ENCODE results near the gene KIF3A.

The KIF3A gene

GRCh38 chr5:132736853-132737833 is at the start of gene KIF3A:
Gene KIF3A (minus strand): TSS chr5:132737546. CDS start chr5:132737419, 127 bp downstream.
- FAIRE-seq = peak; percentile 97
- DNase-seq (ENCODE audit: insufficient read length, low spot score) = peak; percentile 99
- peak; percentile 85 for TF ChIP-seq POLR2A (IDR thresholded peaks at IDR 0.05; ENCODE audit: low read depth, low read length)

- DNase-seq (ENCODE audit: insufficient read length, low spot score) (no peak), FAIRE-seq (no peak)
- no peak for TF ChIP-seq POLR2A (IDR thresholded peaks at IDR 0.05; ENCODE audit: low read depth, low read length)
Observed at GRCh38 chr5:132787076-132787475, 49.7 kb upstream of the KIF3A start.

- no peak for FAIRE-seq
- no peak for DNase-seq (ENCODE audit: insufficient read length, low spot score)
- no peak for TF ChIP-seq POLR2A (IDR thresholded peaks at IDR 0.05; ENCODE audit: low read depth, low read length)
Observed at GRCh38 chr5:132785864-132786263, 48.5 kb upstream of the KIF3A start.

- no peak for DNase-seq (ENCODE audit: insufficient read length, low spot score)
- FAIRE-seq = no peak
- no peak for TF ChIP-seq POLR2A (IDR thresholded peaks at IDR 0.05; ENCODE audit: low read depth, low read length)
Observed at GRCh38 chr5:132785365-132785764, 48.0 kb upstream of the KIF3A start.

- FAIRE-seq (no peak), DNase-seq (ENCODE audit: insufficient read length, low spot score) (peak; percentile 60)
- no peak for TF ChIP-seq POLR2A (IDR thresholded peaks at IDR 0.05; ENCODE audit: low read depth, low read length)
Observed at GRCh38 chr5:132782101-132782500, 44.8 kb upstream of the KIF3A start.

GRCh38 chr5:132781029-132781428 is 43.7 kb upstream of the KIF3A start:
- DNase-seq (ENCODE audit: insufficient read length, low spot score) (no peak), FAIRE-seq (no peak)
- TF ChIP-seq POLR2A (IDR thresholded peaks at IDR 0.05; ENCODE audit: low read depth, low read length) = no peak

- FAIRE-seq (no peak), DNase-seq (ENCODE audit: insufficient read length, low spot score) (no peak)
- no peak for TF ChIP-seq POLR2A (IDR thresholded peaks at IDR 0.05; ENCODE audit: low read depth, low read length)
Observed at GRCh38 chr5:132780577-132780976, 43.2 kb upstream of the KIF3A start.

GRCh38 chr5:132779961-132780360 is 42.6 kb upstream of the KIF3A start:
- TF ChIP-seq POLR2A (IDR thresholded peaks at IDR 0.05; ENCODE audit: low read depth, low read length) = no peak
- DNase-seq (ENCODE audit: insufficient read length, low spot score) = no peak
- no peak for FAIRE-seq

- DNase-seq (ENCODE audit: insufficient read length, low spot score) (no peak), FAIRE-seq (no peak)
- TF ChIP-seq POLR2A (IDR thresholded peaks at IDR 0.05; ENCODE audit: low read depth, low read length) = no peak
Observed at GRCh38 chr5:132778856-132779255, 41.5 kb upstream of the KIF3A start.

GRCh38 chr5:132778129-132778528 is 40.8 kb upstream of the KIF3A start:
- no peak for DNase-seq (ENCODE audit: insufficient read length, low spot score)
- no peak for TF ChIP-seq POLR2A (IDR thresholded peaks at IDR 0.05; ENCODE audit: low read depth, low read length)
- no peak for FAIRE-seq

- FAIRE-seq (no peak), DNase-seq (ENCODE audit: insufficient read length, low spot score) (peak; percentile 61)
- TF ChIP-seq POLR2A (IDR thresholded peaks at IDR 0.05; ENCODE audit: low read depth, low read length) = 0 out of 2 replicates have a peak, but pooled peaks have one; percentile 39
Observed at GRCh38 chr5:132777209-132778069, 40.1 kb upstream of the KIF3A start, which contains the start of gene SEPTIN8. Gene SEPTIN8 (minus strand): TSS chr5:132777239. CDS start chr5:132777137, 102 bp downstream.

- no peak for FAIRE-seq
- TF ChIP-seq POLR2A (IDR thresholded peaks at IDR 0.05; ENCODE audit: low read depth, low read length) = no peak; the same call in 1 of the 2 replicates
- no peak for DNase-seq (ENCODE audit: insufficient read length, low spot score)
Observed at GRCh38 chr5:132776938-132777208, 39.5 kb upstream of the KIF3A start.

GRCh38 chr5:132776131-132776937 is 39.0 kb upstream of the KIF3A start:
- TF ChIP-seq POLR2A (IDR thresholded peaks at IDR 0.05; ENCODE audit: low read depth, low read length) = no peak
- no peak for DNase-seq (ENCODE audit: insufficient read length, low spot score)
- FAIRE-seq = no peak
